HG03439 (cell line): ENCODE measurements around the gene CTNNBL1.

Experiments used
- ATAC-seq: cut with Tn5 transposase; IDR thresholded peaks from one replicate; pipeline ENCODE4 v1.9.1; 2021; ENCODE audit warnings: mild to moderate bottlenecking, moderate library complexity; ENCODE audit not compliant: unreplicated experiment

The CTNNBL1 gene

DNA sequence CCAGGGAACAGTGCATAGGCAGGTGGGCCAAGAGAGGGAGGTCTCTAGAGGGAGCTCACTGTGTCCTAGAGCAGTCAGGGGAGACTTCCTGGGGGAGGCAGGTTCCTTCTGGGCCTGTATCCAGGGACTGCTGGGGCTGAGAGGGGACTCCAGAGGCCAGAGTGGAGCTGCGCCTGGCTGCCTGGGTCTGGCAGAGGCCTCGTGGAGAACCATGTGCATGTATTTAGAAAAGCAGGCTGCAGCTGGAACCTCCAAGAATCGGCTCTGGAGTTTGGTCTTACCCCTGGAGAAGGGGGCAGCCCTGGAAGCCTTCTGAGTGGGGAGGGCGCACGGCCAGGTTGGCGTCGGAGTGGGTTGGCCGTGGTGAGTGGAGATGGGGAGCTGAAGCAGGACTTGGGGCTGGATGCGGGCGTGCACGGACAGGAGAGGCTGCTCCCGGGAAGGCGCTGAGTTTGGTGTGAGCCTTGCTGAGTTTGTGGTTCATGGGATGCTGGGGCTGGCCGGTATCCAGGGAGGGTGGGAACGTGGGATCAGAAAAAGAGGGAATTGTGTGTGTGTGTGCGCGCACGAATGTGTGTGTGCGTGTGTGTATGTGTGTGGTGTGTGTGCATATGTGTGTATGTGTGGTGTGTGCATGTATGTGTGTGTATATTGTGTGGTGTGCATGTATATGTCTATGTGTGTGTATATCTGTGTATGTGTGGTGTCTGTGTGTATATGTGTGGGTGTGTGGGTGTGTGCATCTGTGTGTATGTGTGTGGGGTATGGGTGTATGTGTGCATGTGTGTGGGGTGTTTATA is 219.9 kb downstream of the CTNNBL1 start:
- ATAC-seq: no peak

DNA sequence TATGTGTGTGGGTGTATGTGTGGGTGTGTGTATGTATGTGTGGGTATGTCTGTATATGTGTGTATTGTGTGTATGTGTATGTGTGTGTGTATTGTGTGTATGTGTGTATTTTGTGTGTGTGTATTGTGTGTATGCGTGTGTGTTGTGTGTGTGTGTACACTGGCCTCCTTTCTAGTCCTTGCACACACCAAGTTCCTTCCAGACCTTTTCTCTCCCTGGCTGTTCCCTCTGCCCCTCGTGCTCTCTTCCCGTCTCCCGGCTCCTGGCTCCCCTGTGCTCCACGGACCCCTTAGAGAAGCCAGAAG is 220.5 kb downstream of the CTNNBL1 start:
- ATAC-seq: no peak

DNA sequence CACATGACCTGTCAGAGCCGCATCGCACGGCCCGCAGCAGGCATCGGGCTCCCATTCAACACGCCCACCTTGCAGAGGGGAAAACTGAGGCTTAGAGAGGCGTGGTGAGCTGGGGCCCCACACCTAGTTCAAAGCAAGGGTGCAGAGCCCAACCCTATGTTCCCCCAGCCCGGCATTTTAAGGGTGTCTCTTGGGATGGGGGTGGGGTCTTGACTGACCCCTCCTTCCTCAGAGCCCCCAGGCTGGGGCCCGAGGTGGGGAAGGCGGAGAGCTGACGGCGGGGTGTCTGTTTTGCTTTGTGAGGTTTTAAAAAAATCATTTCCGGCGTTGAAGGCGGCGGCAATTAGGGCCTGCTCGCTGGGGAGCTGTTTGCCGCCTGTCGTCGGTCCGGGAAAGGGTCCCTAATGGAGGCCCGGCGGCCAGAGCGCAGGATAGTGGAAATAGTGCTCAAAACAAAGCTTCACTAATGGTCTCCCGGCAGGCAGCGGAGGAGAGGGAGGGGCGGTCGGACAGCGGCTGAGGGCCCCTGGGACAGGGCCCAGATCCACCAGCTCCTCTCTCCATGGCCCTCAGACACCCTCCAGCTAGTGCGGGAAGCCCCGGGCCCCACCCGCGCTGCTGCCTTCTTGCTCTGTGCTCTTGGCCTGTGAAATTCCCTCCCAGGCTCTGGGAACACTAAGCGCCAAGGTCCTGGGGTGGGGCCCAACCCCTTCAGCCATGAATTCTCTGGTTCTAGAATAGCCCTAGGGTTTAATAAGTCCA is 221.0 kb downstream of the CTNNBL1 start:
- no peak for ATAC-seq

DNA sequence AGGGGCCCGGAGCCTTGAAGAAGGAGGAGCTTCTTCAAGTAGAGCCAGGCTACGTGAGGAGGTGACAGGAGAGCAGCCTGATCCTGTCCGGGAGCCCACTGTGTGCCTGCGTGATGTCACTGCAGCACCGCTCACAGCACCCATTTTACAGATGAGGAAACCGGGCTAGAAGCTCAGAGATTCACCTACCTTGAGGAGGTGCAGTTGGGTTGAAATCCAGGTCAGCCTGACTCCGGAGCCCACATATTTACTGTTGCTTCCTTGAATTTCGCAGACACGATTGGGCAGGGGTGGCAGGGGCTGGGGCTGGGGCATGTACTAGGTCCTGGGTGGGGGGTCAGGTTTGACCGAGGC is 221.6 kb downstream of the CTNNBL1 start:
- no peak for ATAC-seq

DNA sequence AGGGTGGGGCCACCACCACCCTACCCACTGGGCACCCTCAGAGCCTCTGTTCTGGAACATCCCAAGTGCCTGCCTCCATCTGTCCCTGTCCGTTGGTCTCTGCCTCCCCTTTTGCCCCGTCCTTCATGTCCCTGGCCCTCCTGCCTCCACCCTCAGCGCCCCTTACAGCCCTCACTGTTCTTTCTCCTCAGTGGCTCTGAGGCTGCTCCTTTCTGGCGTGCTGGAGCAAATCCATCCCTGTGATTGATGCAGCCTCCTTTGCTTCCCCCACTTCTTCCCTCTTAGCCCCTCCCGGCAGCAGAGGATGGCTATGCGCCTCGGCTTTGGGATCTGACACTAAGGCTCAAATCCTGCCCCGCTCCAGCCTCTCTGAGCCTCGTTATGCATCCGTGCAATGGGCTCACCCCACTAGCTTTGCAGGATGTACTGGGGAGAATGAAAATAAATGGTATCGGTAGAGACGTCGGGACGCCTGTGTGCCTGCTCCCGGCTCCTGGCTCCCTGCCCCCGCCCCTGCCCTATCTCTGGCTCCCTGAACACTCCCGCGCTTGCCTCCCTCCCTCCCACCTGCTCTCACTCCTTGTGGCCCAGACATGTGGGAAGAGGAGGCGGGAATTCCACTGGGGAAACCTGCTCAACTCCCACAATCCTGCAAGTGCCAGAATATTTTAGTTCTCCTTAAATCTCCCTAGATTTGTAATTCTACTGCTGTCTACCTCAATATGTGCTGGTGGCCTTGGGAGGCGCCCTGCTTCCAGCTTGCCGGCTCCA is 222.2 kb downstream of the CTNNBL1 start:
- ATAC-seq: no peak

DNA sequence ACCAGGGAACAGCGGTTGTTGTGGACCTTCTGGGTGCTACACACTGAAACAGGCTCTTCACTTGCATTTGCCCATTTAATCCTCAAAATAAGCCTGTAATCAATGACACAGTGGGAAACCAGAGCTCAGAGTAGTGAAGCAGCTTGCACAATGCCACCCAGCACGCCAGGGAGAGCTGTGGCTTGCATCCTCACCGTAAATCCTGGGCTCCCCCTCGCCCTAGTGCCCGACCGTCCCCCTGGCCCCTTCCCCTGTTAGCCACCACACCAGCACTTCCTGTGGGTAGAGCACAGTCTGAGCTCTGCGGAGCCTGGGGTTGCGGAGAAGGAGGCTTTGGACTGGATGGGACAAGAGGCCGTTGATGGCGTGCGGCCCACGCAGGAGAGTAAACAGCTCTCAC is 223.6 kb downstream of the CTNNBL1 start:
- ATAC-seq: no peak

DNA sequence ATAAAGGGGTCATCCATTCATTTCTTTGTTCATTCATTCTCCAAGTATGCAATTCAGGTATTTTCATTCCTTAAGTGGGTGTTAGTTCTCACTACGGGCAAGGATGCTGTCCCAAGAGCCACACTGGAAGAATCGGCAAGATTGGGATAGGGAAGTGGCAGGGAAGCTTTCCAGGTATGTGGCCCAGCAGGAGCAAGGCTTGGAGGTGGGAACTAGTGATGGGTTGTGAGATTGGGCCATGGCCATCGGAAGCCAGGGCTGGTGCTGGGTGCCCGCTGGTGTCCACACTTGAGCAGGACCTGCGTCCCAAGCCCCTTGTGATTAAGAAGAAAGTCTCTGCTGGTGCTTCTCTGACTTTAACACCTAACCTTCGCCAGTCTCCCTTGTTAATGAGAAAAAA is 224.2 kb downstream of the CTNNBL1 start:
- no peak for ATAC-seq

DNA sequence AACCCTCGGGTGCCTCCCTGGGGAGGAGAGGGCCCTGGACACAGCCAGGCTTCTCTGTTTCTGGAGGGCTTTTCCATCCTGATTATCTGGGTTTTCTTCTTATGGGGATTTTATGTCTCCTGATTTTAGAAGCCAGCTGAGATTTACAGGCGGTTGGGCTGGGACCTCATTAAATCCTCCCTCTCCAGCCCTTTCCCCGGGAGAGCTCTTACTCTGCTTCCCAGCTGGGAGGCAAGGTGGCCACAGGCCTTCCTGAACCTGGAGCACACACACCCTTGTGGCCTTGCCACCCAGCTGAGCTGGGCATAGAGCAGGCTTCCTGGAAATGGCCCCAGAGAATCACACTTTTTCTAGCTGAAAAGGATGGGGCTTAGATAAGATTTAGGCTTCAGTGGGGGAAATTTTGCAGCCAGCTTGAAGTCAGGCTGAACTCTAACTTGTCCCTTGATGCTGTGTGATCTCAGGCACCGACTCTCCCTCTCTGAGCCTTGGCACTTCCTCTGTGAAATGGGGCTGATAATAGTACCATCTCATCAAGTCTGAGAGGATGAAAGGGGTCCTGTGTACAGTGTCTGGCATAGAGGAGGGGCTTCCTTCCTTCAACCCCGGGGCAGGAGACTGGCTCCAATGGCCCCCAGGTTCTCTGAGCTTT is 225.7 kb downstream of the CTNNBL1 start:
- ATAC-seq: no peak

DNA sequence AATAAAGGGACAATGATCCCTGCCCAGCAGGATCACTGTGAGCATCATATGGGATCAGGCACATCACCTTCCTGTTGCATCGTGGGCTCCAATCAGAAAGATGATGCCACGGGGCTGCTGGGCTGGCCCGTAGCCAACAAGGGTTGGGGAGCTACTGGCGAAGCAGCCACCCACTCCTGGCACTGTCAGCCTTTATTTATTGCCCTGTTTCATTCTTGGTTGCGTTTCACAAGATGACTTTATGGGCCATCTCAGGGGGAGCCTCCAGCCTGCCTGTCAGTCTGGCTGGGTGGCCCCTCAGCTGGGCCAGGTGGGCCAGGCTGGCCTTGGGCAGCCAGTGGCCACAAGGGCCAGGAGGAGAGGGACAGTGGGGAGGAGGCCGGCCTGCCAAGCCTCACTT is 226.4 kb downstream of the CTNNBL1 start:
- ATAC-seq: no peak

DNA sequence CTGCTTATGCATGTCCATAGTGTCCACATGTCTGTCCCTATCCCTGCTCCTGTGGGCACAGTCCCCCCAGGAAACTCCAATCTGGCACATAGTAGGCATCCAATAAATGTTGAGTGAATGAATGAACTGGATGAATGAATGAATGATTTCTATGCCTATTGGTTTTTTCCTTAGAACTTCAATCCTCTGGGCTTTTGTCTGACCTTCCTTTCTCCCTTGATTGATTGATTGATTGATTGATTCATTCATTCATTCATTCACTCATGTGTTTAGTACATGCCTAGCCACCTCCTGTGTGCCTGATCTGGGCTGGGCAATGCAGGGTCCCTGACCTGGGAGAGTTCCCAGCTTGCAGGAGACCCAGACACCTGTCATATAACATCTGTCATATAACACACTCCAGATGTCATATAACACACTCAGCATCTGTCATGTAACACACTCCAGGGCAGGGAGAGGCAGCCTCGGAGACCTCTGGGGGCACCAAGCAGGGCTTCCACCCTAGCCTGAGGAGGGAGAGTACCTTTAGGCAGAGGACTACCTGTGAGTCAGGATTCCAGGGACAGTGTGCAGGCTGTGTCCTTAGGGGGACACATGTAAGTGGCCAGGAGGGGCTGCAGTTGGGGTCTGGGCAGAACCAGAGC is 227.0 kb downstream of the CTNNBL1 start:
- peak; percentile 10 for ATAC-seq

DNA sequence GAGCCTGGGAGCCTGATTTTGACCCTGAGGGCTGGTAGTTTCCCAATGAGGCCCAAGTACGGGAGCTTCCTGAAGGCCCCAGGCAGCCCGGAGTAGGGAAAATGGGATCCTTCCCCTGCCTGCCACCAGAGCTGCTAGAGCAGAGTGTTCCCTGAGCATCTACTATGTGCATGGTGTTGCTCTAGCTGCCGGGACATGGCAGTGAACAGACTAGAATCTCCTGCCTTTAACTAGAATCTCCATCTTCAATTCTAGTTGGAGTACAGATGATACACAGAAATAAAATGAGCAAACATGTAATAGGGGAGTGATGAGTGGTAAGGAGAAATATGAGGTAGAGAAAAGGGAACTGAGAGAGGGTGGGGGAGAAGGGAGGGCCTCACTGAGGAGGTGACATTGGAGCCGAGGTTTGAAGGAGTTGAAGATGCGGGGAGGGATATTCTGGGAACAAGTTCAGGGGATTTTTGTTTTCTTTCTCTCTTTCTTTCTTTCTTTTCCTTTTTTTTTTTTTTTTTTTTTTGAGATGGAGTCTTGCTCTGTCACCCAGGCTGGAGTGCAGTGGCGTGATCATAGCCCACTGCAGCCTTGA is 227.6 kb downstream of the CTNNBL1 start:
- peak; percentile 61 for ATAC-seq
